Esophagus muscularis mucosa (tissue), 3 donors: ENCODE data around the gene PPP2R3B.

Experiments used
- POLR2A ChIP-seq: fragments of 450-650 bp; IDR thresholded peaks from one replicate; pipeline ENCODE4 v1.6.1; 2017; ENCODE audit warnings: antibody characterized with exemption, moderate library complexity, mild to moderate bottlenecking, low read depth
- TF ChIP-seq, protein P1 (sequence below), 3 experiments: fragments of 200-600 bp in 2 of 3; fragments of 450-650 bp in 1 of 3; sonication (generic) in 2 of 3; IDR thresholded peaks; one replicate each; pipeline ENCODE4 v1.5.1; 2017 to 2019; ENCODE audit warnings: antibody characterized with exemption in 3 of 3, mild to moderate bottlenecking in 2 of 3, moderate library complexity in 1 of 3

DNA sequence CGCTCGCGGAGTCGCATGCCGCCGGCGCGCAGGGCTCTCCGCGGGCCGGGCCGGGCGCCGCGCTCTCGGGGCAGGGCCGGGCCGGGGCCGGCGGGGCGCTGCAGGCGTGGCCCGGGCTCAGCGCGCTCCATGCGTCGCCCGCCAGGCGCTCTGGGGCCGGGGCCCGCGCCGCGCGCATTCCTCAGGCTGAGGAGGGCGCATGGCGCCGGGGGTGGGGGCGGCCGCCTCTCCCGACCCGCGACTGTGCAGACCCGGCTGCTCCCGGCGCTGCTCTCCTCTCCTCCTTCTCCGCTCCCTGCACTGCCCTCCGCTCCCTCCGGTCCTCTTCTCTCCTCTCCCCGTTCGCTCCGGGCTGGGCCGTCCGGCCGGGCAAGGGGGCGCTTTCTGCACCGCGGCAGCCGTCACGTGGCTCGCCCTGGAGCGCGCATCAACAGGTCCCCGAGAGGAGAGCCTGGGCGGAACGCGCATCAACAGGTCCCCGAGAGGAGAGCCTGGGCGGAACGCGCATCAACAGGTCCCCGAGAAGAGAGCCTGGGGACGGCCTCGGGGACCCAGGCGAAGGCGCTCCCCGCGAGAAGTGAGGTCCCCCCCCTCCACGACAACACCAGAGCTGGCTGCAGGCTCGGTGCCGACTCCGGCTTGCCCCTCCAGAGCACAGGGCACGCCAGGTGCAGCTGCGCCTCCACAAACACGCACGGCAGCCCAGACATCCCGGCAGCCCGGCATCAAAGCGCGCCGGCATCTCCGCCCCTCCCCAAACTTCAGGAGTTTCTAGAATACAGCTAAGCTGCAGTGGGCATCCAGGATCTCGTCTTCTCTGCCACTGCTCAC, 12.9 kb downstream of the PPP2R3B start:
- TF ChIP-seq POLR2A, result no peak
- TF ChIP-seq, protein P1, sequence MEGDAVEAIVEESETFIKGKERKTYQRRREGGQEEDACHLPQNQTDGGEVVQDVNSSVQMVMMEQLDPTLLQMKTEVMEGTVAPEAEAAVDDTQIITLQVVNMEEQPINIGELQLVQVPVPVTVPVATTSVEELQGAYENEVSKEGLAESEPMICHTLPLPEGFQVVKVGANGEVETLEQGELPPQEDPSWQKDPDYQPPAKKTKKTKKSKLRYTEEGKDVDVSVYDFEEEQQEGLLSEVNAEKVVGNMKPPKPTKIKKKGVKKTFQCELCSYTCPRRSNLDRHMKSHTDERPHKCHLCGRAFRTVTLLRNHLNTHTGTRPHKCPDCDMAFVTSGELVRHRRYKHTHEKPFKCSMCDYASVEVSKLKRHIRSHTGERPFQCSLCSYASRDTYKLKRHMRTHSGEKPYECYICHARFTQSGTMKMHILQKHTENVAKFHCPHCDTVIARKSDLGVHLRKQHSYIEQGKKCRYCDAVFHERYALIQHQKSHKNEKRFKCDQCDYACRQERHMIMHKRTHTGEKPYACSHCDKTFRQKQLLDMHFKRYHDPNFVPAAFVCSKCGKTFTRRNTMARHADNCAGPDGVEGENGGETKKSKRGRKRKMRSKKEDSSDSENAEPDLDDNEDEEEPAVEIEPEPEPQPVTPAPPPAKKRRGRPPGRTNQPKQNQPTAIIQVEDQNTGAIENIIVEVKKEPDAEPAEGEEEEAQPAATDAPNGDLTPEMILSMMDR (IDR thresholded peaks at IDR 0.05), result no peak
